ENCODE results near the gene OR2V1.
"Not testable (repeated sequence)": the region's sequence is repeated elsewhere in the genome, so short reads cannot be mapped to it uniquely, and the experiment has no call there.

The OR2V1 gene

DNA sequence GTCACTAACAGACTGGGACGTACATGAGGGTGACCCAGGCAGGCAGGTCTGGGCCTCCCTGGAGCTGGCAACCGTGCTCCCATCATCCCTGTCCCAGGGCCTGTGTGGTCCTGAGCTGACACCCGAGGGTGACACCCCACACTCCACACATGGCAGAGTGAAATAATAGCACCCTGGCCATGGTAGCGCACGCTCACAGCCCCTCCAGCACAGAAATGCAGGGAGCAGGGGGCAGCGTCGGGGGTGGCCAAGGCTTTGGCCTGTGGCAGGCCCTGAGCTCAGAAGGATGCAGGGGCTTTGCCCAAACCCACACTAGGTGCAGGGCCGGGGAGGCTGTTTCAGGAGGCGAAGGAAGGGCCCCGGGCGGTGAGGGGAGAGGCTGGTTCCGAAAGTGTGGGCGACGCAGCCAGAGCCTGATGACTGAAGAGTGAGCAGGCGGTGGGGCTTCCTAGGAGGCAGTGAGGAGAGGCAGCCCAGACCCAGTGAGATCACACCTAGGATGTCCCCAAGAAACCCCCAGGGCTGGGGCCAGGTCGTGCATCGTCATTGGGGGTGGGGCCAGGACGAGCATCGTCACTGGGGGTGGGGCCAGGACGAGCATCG is 29.3 kb upstream of the OR2V1 start:
- DNase-seq: peak; percentile 51

DNA sequence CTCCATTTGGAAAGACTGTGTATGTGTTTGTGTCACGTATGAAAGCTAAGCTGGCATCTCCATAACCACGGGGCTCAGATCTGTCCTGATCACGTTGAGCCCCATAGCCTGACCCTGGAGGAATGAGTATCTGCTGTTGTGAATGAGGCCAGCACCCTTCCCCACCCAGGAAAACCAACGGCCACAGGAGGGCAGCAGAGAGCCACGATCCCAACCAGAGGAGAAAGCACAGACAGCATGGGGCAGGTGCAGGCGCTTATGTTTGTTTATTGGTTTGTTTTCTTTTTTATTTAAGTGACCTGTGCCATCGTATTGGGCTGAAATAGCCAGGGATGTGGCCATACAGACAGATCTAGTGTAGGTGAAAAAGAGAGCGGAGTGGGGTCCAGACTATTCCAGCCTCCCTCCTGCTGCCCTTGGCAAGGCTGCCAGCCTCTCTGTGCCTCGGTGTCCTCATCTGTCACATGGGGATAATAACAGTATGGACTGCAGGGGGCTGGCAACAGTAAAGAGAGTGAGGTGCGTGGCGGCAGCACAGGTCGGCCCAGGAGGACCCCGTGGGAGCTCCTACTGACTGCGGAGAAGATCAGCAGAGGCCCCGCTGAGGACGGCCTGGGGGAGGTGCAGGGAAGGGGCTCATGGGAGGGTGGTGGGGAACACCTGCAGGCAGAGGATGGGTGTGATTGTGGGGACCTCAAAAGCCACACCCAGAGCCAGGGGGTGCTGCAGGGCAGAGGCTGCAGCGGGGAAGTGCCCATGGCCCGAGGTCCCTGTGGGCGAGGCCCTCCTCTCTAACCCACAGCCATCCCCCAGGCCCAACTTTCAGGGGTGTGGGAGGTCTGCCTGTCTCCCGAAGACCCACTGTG is 28.6 kb upstream of the OR2V1 start:
- peak; percentile 74 for DNase-seq

DNA sequence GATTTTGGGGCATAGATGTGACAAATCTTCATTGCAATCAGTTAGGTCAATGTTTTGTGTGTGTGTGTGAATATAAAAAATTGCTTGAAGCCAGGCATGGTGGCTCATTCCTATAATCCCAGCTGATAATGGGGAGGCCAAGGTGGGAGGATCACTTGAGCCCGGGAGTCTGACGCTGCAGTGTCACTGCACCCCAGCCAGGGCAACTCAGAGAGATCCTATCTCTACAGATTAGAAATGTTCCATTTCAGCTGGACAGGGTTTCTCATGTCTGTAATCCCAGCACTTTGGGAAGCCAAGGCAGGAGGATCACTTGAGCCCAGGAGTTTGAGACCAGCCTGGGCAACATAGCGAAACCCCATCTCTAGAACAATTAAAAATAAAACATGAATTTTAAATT is 27.9 kb upstream of the OR2V1 start:
- DNase-seq: no peak

DNA sequence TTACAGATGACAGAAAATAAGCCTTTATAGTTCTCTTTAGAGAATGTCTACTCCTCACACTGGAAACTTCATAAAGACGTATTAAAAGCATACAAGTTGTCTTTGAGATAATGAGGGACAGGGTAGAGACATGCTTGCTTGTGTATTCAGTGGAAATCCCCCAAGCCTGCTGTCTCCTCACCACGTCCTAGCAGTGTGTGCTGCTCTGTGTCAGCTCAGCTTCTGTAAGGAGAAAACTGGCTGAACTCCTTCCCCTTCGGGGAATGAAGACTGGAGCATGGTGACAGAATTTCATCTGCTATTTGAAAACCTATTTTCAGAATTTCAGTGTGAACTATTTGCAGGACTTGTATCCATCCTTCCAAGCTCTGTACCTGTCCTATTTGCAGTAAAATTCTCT is 25.8 kb upstream of the OR2V1 start:
- no peak for DNase-seq

DNA sequence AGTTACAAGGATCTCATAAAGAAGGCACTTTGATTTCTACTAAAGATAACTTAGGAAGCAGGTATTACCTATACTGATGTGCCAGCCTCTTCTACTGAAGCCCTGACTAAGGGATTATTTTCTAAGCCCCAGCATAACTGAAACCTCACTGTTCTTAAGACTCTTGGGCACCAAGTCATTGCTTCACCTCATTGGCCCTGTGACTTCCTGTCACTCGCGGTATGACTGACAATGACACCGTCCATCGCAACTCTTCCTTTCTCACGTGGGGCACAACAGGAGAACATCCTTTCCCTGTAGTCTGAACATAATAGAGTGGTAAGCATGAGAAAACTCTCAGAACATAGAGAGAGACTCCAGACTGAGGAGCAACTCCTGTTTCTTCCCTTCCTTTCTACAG is 22.8 kb upstream of the OR2V1 start:
- DNase-seq: no peak

DNA sequence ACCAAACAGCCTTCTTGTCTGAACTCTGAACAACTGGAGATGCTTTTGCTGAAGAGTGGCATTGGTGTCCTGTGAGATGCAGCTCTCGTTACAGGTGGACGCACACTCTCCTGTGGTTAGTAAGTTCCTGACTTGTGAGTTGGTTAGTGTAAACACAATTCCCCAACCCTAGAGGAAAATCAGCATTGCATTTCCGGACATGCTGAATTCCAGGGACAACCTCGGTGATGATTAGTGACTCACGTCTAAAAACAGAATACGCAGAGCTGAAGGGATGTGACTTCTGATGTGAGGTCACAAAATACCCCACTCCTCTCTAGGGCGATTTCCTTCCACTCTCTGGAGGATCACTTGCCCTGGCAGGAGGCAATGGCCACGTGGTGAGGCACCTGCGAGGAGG is 21.4 kb upstream of the OR2V1 start:
- no peak for DNase-seq

DNA sequence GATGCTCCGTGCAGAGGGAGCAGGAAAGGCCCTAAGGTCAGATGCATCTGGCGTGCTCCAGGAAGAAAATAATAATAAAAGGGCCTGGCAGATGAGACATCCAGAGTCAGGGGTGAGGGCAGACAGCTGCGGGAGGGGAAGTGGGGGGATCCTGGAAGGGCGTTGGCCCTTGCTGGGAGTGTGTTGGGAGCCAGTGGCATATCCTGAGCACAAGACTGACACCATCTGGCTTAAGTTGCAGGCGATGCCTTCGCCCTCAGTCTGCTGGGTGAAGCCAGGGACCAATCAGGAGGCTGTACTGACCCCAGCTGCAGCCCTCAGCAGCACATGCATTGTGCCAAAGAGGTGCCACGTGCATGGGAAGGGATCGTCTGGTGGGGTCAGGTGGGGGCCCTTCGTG is 20.2 kb upstream of the OR2V1 start:
- DNase-seq: no peak

DNA sequence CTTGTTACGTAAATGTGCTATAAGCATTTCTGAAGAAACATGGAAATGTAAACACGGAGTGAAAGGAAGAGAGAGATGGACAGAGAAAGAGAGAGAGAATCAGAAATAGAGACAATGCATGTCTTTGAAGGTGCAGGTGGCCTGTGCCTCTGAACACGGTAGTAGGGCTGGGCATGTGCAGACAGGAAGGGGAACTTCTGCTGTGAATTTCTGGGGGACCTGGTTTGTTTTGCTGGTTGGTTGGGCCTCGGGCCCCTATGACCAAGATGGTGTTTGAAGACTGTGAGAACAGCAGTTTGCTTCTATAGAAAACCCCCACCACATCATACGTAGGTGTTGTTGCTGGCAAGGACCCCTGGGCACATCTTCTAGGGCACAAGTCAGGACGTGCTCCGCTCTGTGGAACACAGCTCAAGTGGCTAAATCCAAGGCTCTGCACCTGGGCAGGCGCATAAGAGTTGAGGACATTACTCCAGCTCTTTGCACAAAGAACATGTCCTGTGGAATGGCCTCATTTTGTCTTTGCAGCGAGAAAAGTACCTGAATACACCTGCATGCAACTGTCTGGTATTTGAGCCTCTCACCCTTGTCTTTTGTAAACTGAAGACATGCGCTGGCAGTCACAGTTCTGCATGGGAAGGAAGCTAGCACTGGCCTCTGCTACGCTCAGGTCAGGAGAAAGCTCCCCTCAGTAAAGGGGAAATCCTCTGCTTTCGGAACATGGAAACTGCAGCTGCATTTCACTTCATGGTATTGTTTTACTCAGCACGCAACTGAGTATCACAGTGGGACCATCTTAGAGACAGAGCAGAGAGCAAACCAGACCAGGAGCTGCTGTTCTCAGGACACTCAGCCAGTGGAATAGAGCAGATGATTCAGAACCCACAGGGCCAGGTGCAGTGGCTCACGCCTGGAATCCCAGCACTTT is 19.1 kb upstream of the OR2V1 start:
- DNase-seq: no peak

DNA sequence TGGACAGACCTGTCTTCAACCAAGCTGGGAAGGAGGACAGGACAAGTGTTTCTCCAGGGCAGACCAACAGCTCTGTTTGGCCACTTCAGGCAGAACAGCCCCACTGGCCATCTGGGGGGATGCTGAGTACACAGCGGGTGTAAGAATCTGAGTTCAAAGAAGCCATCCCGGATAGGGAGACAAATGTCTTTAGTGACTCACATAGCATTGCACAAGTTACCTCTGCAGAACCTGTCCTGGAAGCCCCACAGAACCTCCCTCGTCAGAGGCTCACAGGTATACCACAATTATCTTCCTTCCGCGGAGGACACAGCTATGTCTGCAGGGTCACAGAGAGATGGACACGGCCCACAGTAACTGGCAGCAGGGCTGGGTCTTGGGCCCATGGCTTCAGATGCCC is 18.4 kb upstream of the OR2V1 start:
- DNase-seq: no peak

DNA sequence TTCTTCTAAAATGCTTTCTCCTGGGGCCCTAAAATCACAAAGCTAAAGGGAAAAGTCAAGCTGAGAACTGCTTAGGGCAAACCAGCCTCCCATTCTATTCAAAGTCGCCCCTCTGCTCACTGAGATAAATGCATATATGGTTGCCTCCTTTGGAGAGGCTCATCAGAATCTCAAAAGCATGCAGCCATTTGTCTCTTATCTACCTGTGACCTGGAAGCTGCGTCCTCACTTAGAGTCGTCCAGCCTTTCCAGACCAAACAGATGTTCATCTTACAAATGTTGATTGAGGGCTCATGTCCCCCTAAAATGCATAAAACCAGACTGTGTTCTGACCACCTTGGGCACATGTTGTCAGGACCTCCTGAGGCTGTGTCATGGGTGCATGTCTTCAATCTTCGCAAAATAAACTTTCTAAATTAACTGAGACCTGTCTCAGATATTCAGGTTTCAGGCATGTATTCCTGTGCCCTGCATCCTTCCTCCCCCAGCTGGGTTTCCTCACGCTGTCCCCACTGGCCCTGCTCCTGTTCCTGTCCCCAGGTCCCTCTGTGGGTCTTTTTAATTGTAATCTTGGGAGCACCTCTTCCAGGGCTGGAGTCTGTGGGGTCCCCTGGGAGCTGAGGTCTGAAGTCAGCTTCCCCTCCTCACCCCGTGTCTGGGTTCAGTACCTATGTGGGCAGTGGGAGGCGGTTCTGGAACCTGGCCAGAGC is 16.1 kb upstream of the OR2V1 start, which contains the start of gene OR2V2:
Gene OR2V2, plus strand, starts transcription at position 660 of the 710 bp plus-strand sequence. CDS start 7,357 bp downstream, outside the sequence.
- not testable (repeated sequence) for DNase-seq

DNA sequence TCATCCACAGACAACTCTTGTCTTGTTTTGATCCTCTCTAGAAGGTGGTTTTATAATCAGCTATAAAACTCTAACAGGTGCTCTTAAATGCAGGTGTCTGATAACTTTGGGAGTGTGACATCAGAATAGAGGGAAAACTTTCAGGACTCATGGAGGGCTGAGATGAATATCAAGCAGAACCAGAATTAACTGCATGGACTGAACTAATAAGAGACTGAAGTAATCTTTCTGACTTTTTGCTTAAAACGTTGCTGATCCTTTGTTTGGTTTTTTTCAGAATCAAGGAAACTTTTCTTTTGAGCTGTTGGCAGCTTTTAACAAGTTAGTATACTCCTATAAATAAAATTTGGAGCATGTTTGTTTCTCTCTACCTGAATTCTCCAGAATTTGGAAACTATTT is 14.2 kb upstream of the OR2V1 start:
- no peak for DNase-seq

DNA sequence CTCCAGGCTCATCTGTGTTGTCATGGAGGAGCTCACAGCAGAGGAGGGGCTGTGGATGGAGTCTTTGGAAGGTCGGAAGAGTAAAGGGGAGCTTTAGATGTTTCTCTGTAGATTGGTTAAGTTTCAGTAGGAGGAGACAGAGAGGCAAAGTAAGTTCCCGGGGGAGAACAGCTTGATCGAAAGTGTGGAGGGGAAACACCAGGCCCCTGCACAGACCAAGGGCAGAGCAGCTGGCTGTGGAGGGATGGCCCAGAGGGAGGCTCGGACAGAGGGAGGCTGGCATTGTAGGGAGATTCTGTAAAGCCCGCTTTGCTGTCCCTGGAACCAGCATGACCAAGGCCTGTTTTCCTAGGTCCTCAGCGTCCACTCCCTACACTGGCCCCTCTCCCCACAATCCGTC is 11.1 kb upstream of the OR2V1 start:
- no peak for DNase-seq

DNA sequence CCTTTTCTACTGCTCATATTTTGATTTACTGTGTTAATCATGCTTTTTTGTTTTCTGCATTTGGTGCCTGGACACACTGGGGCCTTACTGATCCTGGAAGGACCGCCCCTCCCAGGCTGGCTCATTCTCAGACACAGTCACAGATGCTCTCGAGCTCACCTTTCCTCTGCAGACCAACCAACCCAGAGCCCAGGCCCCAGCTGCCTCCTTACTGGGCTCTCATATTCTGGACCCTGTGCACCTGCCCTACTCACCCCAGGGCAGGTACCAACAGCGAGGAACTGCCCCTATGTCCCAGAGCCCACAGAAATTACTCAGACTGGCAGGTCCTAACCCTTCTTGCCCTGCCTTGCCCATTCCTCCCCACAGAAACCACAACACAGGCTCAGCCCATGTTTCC is 9.8 kb upstream of the OR2V1 start:
- no peak for DNase-seq

DNA sequence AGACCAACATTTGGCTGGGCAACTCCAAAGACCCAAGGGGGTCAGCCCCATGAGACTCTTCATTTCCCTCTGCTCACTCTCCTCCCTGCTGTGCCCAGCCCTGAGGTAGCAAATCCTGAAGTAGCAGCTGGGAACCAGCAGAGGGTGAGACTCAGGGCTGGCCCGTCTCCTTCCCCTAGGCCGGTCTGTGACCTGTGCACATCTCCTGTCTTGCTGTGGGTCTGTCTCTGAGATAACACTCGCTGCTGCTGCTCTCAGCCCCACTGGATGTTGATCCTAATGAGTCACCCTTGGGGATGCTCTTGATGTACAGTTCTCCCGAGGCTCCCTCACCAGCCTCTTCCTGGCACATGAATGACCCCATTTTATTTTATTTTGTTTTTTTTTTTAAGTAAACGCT is 7.3 kb upstream of the OR2V1 start:
- DNase-seq: no peak

DNA sequence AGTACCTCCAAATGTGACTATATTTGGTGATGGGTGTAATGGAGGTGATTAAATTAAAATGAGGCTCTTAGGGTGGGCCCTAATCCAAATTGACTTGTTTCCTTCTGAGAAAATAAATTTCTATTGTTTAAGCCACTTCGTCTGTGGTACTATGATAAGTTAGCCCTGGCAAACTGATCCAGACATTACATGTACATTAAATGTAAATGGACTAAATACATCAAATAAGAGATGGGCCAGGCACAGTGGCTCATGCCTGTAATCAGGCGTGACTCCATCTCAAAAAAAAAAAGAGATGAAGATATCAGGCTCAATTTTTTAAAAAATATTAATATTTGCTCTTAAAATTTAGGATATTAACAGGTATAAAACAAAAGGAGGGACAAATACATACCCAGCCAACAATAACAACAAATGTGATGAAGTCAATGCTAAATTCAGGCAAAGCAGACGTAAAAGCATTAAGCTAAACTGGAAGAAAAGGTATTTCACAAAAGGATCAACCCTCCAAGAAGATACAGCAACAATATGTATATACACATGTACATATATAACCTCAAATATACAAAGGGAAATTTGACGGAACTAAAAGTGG is 5.5 kb upstream of the OR2V1 start:
- no peak for DNase-seq

DNA sequence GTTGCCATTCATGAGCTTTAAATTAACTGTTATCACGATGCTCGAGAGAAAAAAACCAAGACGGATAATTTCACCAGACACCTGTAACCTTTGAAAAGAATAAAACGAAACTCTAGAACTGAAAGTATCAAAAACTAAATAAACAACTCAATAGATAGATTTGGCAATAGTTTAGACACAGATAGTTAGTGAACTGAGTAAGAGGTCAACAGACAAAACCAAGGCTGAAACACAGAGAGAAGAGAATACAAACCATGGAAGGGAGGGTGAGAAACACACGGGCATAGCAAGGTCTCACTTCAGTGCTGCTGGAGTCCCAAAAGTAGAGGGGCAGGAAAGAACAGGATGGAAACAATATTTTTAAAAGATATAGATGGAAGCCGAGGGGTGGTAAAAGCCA is 3.3 kb upstream of the OR2V1 start:
- DNase-seq: no peak

DNA sequence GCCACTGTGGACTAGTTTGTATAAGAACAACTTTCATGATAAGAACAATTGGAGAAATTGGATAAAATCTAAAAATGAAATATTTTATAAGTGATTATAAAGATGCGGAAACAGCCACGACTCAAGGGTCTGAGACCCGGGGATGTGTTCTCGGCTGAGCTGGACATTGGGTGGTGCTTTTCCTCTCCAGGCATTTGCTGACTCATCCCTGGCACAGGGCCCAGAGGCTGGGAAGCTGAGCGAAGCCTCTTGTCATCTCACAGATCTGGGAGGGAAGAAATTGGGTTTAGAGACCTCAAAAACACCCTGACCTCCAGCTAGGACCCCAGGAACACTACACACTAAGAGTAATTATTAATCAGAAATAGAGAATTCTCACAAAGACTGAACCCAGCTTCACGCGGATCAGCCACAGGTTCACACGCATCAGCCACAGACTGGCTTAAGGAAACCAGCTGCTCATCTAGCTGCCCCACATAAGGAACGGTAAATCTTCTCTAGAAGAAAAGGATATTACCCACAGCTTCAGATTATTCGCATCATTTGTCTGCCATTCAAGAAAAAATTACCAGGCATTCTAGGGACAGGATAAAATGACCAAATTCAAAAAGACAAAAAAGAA is 2.8 kb upstream of the OR2V1 start:
- no peak for DNase-seq

DNA sequence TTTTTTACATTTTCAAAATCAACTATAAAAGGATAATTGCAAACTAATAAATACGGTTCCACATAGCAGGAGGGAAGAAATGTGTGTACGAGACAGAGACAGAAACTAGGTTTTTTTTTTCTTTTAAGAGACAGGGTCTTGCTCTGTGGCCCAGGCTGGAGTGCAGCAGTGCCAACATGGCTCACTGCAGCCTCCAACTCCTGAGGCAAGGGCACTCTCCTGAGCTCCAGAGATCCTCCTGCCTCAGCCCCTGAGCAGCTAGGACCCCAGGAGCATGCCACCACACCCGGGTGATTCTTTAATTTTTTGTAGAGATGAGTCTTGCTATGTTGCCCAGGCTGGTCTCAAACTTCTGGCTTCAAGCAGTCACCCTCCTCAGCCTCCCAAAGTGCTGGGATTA is 2.1 kb upstream of the OR2V1 start:
- DNase-seq: no peak

DNA sequence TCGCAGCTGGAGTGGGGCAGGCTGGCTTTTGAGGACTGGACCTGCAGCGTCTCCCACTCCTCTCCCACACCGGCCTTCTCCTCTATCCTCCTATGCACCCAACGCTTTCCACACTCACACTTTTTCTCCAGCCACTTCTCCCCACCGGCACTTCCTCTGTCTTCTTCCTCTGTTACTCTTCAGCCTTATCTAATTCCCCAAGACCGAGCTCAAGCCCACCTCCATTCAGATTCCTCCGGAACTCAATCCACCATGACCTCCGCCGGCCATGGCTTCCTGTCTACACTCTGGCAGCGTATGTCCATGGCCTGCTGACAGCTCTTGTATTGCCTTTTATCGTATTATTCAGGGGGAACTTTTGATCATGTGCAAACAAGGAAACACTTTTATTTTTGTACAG is 545 bp upstream of the OR2V1 start:
- DNase-seq: no peak

DNA sequence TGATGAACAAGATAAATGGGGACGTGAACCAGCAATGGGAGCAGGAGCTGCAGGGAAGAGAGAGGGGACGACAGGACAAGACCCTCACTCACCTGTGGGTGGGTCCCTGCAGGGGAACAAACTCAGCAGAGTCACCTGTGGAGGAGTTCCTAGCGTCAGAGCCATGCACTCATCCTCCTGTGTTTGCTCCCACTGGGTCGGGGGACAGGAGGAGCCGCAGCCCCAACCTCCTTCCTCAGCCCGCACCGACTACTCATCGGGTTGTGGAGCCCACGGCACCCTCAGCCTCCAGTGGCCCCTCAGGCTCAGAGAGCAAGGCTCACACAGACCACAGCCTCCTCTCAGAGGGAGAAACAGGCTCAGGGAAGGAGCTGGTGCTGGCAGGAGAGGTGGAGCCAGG is 888 bp downstream of the OR2V1 start:
- not testable (repeated sequence) for DNase-seq

DNA sequence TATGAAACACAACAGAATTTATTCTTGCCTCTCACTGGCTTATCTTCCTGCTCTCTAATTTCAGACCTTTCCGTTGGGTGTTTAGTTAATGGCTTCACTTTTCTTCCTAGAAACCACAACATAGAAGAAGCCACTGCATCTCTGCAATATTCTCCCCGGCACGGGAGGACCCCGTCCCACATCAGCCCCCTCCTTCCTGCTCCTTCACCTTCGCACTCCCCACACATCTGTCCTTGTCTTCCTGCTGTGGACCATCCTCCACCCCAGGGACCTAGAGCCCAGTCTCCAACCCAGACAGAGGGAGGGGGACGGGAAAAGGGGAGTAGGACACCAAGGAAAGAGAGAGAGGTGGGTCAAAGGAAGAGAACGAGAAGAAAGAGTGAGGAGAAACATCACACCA is 1.4 kb downstream of the OR2V1 start:
- DNase-seq: no peak

Data from NK-92 treated with Interleukin-12 subunit alpha and Interleukin-12 subunit beta, amount 100 ng/mL, for 24 hours (cell line).